GM11168 (cell line): ENCODE data around the gene LAP3.
"Not testable (repeated sequence)": the region's sequence is repeated elsewhere in the genome, so short reads cannot be mapped to it uniquely, and the experiment has no call there.

Experiments used
- in situ Hi-C: fragments of 300-500 bp; cut with MboI; formaldehyde crosslinking; loops from one replicate; pipeline ENCODE4 v1.12.0; 2022; ENCODE audit warnings: low sequenced_read_pairs; ENCODE audit not compliant: unreplicated experiment

LAP3 gene

DNA sequence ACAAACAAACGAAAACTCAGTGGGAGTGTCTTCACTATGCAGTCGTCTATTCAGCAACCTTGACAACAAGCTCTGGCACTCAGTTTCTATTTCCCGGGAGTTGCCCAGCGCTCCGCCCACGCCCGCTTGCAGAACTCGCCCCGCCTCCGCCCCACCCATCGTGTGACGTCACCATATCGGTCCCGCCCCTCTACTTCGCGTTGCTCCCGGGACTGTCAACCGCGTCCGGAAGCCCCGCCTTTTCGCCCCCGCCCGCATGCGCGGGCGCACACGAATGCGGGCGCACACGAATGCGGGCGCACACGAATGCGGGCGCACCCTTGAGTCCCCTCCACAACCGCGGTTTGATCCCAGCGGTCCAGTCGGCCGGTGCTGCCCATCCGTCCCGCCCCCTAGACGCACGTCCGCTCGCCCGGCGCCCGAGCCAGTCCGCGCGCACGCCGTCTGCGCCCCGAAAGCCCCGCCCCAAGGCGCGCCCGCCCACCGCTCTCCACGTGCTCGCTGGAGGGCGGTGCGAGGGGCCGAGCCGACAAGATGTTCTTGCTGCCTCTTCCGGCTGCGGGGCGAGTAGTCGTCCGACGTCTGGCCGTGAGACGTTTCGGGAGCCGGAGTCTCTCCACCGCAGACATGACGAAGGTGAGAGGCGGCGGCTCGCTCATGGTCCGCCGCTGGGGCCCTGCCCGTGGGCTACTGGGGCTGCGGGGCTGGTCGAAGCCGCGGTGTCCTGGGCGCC is at the start of gene LAP3:
Gene LAP3, plus strand, starts transcription at position 267 of the 733 bp plus-strand sequence. Its CDS starts 268 bp downstream, at position 535.
- in situ Hi-C loops = no loop called here

GRCh38 chr4:17528551-17529165 is 48.3 kb upstream of the LAP3 start:
- in situ Hi-C loops = no loop called here

GRCh38 chr4:17531538-17532285 is 45.3 kb upstream of the LAP3 start:
- in situ Hi-C loops = no loop called here

DNA sequence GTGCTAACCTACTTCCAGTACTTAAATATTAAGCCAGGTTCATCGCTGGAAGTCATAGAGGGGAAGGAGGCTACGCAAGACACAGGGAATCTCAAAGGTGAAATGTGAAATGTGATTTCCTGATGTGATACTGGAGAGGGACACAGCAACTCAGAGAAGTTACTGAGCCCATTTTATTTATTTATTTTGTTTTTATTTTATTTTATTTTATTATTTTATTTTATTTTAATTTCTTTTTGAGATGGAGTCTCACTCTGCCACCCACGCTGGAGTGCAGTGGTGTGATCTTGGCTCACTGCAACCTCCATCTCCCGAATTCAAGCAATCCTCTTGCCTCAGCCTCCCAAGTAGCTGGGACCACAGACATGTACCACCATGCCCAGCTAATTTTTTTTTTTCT is 42.3 kb upstream of the LAP3 start:
- in situ Hi-C loops = no loop called here

GRCh38 chr4:17535242-17535641 is 41.8 kb upstream of the LAP3 start:
- in situ Hi-C loops = no loop called here

- in situ Hi-C loops = no loop called here
Observed at GRCh38 chr4:17535906-17536305, 41.1 kb upstream of the LAP3 start.

- in situ Hi-C loops = not testable (repeated sequence)
Observed at GRCh38 chr4:17537060-17537459, 39.9 kb upstream of the LAP3 start.

DNA sequence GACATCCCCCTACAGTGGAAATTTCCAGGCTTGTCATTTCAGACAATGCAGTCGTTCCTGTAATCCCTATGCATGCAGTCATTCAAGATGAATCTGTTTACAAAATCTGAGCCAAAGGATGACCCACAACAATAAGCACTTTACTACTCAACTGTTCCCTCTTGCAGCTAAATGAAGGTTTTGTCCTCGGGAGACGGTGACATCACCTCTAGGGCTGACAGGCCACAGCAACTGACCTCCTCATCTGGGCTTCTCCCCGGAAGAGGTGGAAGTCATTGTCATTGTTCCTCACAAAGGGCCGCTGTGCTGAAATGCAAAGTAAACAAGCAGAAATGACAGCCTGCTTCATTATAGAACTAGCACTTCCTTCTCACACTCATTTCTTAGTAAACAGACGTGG is 32.8 kb upstream of the LAP3 start:
- in situ Hi-C loops = no loop called here

DNA sequence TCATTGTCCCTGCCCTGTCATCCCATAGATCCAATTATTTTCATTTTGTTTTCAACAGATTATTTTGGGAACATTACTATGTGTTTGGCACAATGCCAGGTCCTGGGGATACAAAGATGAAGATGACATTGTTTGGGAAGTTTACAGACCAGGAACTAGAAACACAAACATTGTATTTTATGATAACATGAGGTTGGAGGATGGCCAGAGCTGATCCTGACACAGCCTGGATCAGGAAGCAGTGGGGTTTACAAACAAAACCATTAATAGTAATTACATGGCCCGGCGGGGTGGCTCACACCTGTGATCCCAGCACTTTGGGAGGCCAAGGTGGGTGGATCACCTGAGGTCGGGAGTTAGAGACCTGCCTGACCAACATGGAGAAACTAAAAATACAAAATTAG is 32.2 kb upstream of the LAP3 start:
- in situ Hi-C loops = loop anchor here (5.0 kb wide), 1 partner anchor 87 kb away; no protein-coding TSS in a partner anchor

DNA sequence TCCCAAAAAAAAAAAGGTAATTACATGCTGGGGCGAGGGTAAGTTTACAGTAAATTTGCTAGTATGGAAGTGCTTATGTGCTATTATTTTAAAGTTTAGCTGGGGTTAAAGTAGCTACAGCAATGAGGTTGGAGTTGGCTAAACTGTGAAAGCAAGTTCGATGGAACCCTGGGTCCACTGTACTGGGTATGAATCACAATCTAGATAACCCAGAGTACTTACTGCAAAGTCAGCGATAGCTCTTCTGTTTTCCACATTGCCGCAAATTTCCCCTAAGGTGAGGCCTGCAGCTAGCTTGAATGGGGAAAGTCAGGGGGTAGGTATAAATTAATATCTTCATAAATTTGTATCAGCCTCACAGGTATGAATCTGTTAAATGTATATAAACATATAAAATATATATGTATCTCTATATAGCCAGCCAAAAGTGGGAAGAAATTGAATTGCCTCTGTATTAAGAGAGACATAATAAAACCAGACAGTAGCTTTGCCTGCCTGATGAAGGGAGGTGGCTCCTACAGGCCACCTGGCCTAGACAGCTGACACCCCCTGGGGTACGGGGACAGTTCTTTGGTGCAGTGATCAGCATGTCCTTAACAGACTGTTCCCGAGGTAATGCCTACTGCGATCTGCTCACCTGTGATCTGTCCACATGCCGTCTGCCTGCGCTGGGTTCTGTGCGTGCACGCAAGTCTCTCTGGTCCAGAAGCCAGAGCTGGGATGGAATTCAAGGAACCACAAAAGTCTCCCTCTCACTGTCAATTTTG is 31.4 kb upstream of the LAP3 start:
- in situ Hi-C loops = loop anchor here (5.0 kb wide), 1 partner anchor 87 kb away; no protein-coding TSS in a partner anchor

GRCh38 chr4:17546222-17546621 is 30.8 kb upstream of the LAP3 start:
- in situ Hi-C loops = loop anchor here (5.0 kb wide), 1 partner anchor 86 kb away; no protein-coding TSS in a partner anchor

DNA sequence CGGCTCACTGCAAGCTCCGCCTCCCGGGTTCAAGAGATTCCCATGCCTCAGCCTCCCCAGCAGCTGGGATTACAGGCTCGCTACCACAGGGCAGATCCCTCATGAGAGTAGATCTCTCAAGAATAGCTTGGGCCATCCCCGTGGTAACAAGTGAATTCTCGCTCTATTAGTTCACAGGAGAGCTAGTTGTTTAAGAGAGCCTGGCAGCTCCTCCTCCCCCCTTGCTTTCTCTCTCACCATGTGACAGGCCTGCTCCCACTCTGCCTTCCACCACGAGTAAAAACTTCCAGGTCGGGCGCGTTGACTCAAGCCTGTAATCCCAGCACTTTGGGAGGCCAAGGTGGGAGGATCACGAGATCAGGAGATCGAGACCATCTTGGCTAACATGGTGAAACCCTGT is 30.3 kb upstream of the LAP3 start:
- in situ Hi-C loops = loop anchor here (5.0 kb wide), 1 partner anchor 86 kb away; no protein-coding TSS in a partner anchor

DNA sequence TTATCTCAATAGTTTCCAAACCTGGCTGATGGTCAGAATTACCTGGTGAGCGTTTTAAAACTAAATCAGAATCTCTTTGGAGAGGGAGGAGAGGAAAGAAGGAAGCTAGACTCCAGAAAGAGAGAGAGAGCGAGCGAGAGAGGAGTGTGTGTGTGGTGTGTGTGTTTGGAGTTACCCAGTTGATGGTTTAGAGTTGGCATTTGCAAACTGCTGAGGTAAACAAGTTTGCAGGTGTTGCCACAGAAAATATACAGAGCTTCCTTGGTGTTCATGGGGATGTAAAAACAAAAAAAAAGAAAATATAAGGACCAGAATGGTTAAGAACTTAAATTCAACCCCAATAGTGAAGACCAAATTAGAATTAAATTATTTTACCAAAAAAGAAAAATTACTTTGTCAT is 26.4 kb upstream of the LAP3 start:
- in situ Hi-C loops = loop anchor here (10.0 kb wide), 2 partner anchors 264 to 1034 kb away; partner anchors contain the start of genes DCAF16 and NCAPG

- in situ Hi-C loops = loop anchor here (10.0 kb wide), 2 partner anchors 262 to 1032 kb away; partner anchors contain the start of genes DCAF16 and NCAPG
Observed at GRCh38 chr4:17552427-17552826, 24.6 kb upstream of the LAP3 start.

GRCh38 chr4:17554568-17554967 is 22.4 kb upstream of the LAP3 start:
- in situ Hi-C loops = loop anchor here (10.0 kb wide), 2 partner anchors 260 to 1030 kb away; partner anchors contain the start of genes DCAF16 and NCAPG

DNA sequence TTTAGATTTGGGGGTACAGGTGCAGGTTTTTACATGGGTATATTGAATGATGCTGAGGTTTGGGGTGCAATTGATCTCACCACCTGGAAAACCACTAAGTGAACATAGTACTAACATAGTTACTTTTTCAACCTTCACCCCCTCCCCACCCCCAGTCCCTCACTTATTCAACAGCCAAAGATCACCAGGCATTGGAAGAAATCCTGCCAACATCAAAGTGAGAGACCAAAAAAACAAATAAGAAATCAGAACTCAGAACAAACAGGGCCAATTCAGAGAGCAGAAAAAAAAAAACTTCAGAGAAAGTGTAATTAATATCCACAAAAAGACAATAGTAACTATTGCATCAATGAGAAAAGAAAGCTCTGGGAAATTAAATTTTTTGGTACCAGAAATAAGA is 20.5 kb upstream of the LAP3 start:
- in situ Hi-C loops = loop anchor here (10.0 kb wide), 2 partner anchors 258 to 1028 kb away; partner anchors contain the start of genes DCAF16 and NCAPG

DNA sequence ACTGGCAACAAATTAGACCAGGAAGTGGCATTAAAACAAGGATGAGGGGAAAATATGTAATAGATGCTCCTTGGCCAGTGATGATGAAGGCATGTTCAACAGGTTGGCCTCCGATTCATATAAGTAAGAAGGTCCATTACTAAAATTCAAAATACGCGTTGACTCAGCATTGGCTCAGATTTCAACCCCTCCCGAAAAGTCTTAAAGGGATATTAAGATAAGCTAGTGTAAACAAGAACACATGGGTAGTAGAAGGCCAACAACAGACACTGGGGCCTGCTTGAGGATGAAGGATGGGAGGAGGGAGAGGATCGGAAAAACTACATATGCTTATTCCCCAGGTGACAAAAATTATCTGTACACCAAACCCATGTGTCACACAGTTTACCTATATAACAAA is 19.1 kb upstream of the LAP3 start:
- in situ Hi-C loops = loop anchor here (10.0 kb wide), 2 partner anchors 257 to 1027 kb away; partner anchors contain the start of genes DCAF16 and NCAPG

GRCh38 chr4:17558941-17559708 is 17.9 kb upstream of the LAP3 start:
- in situ Hi-C loops = loop anchor here (10.0 kb wide), 2 partner anchors 256 to 1026 kb away; partner anchors contain the start of genes DCAF16 and NCAPG

DNA sequence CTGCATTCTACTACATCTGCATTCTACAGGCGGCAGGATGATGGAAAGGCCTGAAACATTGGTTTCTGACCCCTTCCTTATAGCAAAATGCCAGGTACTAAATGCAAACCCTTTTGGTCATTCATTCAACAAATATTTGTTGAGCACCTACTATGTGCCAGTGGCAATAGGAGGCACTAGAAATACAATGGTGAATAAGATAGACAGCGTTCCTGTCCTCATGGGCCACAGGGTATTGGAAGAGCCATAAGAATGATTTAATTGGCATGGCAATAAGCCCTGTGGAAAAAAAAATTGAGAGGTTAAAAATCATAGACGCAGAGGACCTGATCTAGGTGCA is 17.3 kb upstream of the LAP3 start:
- in situ Hi-C loops = loop anchor here (10.0 kb wide), 2 partner anchors 255 to 1025 kb away; partner anchors contain the start of genes DCAF16 and NCAPG
